Brain pericyte (primary cell): Measurements from ENCODE around the gene NEGR1.

Experiments
- DNase-seq: peaks from one replicate; pipeline ENCODE4 v3.0.0-alpha.2; 2012; ENCODE audit warnings: low read depth, low spot score

NEGR1 gene

DNA sequence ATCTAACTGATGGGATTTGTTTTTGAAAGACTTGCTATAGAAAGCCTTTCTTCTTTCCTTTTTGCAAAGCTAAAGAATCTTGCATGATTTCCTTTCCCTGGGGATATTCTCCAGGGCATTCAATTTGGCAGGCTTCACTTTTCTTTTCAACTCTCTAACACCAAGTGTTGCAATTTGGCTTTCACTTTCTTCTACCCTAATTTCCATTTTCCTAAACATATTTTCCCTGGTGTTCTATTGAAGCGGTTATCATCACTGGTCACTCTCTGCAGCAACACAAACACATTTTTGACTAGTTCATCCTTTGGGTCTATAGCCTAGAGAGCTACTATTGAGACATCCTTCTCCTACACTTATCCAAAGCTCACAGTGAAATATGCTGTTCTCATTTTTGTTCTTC lies 424.5 kb downstream of the NEGR1 start:
- no peak for DNase-seq

DNA sequence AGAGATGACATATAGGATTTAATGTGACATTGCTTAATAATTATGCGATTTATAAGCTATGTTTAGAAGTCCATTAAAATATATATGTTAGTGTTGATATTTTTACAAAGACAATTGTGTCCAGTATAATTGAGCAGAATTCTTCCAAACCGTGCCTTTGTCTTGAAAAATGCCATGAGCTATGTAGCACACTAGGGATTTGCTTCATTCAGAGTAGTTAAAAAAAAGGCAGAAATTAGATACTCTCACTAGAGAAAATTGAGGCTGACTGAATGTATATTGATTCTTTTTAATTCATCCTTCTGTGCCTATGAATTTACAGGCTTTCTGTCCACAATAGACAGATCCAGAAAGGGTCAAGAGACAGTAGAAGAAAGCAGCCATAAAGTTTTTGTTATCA lies 429.0 kb downstream of the NEGR1 start:
- no peak for DNase-seq

DNA sequence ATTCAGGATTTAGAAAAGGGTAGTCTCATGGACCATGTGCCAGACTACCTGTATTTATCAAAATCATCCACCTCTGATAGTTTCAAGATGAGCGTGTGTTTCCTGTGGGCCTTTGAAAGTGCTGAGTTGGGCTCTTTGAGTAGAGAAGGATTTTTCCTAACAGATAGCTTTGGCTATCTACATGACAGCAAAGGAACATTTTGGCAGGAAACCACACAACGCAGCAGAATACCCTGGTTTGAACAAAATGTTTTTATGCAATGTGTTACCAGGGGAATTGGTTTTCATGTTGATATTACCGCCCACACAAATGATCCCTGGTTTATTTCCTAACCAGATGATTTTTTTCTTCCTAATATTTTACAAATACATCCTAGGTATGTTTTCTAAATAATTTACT lies 431.4 kb downstream of the NEGR1 start:
- DNase-seq = no peak

DNA sequence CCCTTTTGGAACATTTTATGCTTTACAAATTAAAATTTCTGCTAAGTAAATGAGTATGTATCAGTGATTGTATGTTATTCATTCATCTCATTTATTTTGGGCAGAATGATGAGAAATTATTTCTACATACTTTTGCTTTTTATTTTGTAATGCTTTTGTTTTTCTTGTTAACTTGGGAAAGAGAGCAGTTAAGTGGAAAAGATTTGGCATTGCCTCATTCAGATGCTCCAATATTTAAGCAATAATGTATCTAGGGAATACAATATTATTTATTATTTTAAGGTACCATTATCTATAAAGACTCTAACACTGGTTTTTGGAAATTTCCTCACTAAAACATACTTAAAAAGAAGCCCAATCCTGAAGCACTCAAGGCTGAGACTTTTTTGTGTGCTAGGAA lies 431.8 kb downstream of the NEGR1 start:
- no peak for DNase-seq

DNA sequence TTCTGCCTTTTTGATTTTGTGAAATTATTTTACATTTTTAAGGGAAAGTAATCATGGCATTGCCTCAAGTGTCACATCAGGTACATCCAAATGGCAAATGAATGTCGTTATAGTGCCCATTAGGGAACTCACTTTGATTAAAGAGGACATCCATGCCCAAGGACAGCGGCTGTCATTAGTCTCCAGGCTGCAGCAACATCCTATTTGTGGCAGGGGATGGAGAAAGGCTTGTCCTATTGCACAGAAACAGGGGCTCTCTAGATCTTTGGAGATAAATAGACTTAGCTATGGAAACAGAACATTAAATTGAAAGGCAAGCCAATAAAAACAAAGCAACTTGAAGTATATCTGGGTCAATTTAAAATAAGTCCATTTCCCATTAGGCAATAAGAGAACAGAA lies 439.3 kb downstream of the NEGR1 start:
- DNase-seq = no peak

DNA sequence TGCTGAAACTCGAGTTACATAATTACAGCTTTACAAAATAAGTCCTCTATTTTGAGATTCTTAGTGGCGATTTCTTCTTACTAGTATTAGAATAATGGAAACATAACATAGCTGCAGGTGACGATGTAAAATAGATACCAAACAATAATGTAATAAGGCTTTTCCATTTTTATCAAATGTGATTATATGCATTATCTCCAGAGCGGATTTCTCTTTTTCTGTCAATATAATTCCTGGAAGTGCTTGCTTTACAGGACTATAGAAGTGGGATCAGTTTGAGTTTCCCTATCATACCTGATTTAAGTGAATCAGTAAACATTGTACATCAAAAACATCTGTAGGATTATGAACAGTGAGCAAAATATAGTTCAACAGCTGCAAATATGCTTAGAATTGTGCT lies 442.5 kb downstream of the NEGR1 start:
- no peak for DNase-seq

DNA sequence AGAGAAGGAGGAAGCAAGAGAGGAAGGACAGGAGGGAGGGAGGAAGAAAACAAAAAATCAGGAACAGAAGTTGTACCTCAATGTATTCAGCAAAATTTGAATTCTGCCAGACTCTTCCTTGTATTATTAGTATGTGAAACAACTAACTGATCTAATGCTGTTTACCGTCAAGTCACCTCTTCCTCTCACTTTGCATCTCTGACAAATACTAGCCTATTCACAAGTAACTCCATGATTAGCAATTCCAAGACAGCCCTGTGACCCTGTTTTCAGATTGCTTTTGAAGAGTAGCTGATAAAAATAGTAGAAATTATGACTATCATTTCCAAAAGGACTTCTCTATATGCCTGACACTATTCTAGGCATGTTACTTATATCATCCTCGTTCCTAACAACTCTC lies 445.4 kb downstream of the NEGR1 start:
- no peak for DNase-seq

DNA sequence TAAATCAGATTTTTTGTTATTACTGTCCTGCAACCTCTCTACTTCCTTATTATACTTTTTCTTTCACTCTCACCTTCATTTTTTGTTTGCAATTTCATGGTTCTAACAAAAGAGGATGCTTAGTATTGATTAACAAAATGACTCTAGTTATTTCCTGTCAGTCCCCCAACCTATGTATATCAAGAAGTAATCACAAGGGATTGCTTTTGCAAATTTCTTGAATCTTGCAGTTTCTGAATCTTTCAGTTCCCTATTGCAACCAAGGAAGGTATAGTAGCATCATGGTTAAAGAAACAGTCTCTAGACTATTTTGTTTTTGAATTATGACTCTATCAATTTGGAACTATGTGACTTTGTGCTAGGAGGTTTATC lies 446.9 kb downstream of the NEGR1 start:
- DNase-seq = no peak

DNA sequence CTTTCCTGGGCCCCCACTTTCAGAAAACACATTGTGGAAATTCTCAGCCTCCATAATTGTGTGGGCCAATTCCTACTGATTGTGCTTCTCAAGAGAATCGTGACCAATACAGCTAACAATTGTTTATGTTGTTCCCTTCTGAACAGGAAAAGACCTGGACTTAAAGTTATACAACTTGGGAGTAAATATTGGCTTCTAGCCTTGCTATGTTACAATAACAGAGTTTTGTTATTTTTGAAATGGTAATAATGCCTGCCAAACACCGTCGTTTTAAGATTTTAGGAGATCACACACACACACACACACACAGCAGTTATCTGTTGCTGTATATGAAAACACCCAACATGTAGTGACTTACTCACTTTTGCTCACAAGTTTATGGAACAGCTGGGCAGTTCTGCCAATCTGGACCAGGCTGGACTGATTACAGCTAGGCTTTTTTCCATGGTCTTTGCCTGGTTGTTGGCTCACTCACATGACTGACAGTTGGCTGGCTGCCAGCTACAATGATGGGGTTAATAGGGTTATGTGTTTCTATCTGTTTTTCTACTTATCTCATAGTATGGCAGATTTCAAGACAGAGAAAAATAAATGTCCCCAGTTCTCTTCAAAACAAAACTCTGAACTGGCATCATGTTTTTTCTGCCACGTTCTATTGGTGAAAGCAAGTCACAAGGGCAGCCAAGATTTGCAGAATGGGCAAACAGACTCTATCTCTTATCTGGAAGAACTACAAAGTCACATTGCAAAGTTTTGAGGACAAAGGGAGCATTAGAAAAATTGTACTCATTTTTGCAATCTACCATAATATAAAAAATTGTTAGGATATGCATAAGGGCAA lies 447.5 kb downstream of the NEGR1 start:
- DNase-seq = no peak

DNA sequence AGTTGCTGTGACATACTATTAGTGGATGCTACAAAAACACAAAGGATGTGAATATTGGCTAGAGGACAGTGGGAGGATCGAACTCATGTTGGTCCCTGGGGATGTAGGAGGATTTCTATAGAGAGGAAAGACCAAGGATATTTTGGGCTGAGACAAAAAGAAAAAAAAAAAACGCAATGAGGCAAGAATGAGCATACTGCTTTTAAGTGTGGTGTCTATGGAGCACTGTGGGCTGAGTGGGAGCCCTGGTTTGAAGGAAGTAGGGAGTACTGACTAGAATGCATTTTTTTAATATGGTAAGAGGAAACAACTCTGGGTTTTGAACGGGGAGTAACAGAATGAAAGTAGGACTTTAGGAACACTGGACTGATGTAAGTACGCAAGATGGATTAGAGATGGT lies 450.7 kb downstream of the NEGR1 start:
- DNase-seq = no peak

DNA sequence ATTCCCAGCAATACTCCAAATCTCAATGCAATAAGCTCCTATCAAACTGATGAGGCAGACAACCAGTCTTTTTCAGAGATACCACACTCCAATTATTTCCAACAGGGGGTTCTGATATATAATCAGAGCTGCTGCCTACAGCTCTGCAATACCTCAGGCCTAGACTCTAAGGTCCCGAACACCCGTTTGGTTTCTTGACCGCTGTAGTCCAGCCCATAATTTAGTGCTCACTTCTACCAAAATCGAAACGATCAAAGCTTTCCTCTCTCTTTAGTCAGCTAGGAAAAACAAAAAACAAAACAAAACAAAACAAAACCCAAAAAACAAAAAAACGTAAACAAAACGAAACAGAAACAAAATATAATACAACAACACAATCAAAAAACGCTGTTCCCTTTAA lies 453.0 kb downstream of the NEGR1 start:
- DNase-seq = no peak

DNA sequence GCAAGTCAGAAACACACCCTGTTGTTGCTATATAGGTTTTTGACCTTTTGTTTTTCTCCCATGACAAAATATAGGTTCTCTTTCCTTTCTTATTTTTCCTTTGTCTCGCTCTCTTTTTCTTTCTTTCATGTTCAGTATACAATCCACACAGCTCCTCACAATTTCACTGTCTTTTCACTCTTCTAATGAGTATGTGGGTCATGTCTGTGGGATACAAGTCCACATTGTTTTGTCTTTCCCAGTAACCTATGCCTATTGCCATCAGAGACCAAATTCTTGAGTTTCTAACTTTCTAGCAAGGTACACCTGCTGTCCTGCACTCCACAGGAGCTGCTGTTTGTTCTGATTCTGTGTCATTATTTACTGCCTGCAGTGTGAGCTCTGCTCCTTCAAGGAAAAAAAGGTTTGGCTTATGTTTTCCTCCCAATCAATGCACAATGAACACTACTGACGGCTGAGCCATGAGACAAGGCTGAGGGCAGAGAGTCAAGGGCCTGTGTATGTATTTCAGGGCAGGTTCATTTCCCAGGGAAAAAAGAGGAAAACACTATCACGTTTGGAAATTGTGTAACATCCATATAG lies 453.8 kb downstream of the NEGR1 start:
- DNase-seq = no peak

DNA sequence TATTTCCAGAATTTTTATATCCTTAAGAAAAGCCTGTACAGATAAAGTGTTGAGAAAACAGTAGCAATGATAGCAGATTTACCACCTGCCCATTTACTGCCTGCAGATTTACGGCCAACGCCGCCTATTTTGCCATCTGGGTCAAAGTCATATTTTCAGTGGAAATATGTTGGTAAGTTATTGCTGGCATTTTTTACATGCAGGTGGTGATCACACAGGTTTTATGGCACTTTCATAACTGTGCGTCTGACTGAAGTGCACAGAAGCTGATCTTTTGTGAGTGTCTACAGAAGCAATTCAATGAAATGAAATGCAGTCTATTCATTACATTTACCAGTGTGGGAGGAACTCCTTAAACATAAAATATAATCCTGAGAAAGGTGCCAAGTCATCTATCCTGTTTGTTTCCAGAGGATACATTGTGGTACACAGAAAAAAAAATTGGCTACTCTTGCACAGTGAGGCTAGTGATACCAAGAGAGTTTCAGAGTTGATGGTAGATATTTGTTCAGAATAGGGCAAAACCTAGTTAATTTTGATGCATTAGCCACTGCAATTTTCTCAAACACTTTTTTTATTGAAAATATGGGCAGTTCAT lies 458.5 kb downstream of the NEGR1 start:
- DNase-seq = no peak

DNA sequence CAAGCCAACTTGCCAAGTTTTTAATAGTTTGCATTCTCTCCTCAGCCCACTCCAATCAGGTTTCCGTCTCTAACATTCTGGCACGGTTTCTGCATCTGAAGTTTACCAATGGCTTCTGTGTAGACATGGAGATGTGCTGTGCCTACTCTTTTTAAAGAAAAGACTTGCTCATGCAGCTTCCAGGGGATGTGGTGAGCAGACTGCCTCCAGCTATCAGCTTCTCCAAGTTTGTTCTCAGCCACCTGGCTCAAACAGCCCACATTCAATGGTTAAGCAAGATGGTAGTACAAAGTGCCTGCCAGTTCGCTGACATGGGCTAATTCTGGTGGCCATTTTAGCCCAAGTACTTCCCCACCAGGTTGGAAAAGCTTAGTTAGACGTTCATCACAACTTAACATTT lies 465.3 kb downstream of the NEGR1 start:
- no peak for DNase-seq

DNA sequence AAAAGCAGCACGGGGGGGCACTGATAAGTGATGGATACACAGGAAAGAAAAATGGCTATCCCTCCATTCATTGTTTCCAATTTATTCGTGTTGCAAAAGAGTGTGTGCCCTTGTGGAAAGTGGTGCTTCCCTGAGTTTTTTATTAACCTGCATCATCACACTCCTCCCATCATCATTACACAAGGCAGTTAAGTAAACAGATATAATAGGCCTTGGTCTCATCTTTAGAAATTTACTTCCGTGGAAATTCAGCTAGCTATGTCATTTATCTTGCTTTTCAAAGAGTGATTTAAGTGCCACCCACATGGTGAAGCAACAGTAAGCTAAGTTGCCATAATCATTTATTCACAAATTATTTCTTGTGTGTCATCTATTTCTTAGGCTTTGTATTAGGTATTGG lies 473.3 kb downstream of the NEGR1 start:
- DNase-seq = no peak

DNA sequence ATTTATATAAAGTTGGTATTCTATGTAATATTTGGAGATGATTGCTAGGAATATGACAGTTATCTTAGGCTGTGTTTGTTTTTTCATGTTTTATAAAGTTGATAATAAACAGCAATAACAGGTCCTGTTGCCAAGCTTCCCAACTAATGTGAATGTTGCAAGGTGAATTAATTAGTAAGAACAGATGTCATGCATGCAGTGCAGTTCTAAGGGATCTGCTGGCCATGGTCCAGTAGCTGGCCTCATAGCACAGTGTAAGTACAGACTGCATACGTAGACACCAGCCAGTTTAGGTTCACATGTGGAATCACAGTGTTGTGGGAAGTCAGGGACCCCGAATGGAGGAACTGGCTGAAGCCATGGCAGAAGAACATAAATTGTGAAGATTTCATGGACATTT lies 478.2 kb downstream of the NEGR1 start:
- DNase-seq = no peak

DNA sequence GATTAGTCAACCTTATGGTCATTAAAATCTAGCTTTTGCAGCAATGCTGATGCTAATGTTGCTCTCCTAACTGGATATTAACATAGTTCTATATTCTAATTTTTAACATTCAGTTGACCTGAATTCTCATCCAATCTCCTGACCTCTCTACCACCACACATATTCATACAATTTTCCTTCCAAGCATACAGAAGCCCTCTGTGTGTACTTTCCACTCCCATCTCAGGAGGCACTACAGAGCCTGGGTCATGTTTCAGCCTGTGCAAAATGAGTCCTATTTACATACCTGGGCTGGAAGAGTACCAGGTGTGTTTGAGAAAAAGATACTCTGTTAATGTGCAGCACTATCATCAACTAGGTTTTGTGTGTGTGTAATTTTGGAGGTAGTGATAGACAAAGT lies 486.3 kb downstream of the NEGR1 start:
- no peak for DNase-seq

DNA sequence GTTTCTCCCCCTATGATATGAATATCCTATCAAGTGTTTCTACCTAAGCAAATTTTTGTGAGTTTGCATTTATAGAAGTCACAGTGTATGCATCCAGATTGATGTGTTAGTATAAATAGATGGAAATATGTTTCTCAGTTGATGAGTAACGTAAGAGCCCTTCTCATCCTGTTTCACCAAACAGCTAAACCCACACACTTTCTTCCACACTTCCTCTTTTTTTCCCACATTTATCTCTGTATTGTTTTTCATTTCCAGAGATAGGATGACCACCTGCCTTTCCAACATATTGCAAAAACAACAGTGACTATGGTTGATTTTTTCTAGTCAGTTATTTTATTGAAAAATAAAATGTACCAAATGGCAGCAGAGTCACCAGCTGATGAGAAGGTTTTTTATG lies 490.1 kb downstream of the NEGR1 start:
- no peak for DNase-seq

DNA sequence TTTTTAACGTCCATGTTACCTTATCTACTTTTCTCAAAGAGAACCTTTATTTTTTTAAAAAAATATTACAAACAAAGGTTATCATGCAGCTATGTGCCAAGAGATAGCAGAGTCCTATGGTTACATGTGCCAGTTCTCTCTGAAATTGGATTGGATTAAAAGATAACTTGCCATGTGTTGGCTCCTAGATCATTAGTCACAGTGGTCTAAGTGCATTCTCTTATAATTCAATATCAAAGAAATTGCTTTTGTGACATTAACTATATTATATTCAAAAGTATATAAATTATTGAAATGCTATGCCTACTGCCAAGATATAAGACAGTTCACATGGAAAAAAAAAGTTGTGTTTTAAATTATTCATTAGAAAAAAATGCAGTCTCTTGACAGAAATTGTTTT lies 494.2 kb downstream of the NEGR1 start:
- no peak for DNase-seq

DNA sequence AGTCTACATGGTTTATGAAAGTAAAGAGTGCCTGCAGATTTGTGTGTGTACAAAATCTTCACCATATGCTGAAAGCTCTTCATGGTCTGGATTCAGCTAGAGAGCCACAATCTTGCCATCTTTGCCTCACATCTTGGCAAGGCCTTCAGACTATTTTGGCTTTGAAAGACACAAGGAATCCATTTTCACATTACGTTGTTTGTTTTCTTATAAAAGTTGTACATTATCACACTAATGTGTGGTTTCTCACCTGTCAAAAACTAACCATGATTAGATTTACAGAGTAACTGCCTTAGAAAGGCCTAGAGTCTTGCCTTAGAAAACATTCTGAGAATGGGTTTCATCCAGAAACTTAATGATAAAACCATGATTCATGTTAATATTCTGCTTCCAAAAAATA lies 494.6 kb downstream of the NEGR1 start:
- no peak for DNase-seq

DNA sequence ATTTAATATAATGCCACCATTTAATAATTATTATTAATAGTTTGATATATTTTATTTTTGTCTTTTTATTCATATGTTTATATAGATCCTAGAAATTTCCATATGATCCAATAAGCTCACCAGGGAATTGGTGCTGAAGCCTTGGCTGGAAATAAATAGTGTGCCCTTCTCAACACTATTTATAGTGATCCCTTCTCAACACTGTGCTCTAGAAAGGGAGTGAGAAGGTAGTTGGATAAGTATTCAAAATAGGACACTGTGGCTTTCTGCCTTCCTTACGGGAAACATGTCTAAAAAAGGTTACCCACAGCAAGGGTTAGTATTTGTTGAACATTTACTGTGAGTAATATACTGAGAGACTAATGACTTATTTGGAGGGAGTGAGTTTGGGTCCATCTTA lies 496.1 kb downstream of the NEGR1 start:
- DNase-seq = no peak

DNA sequence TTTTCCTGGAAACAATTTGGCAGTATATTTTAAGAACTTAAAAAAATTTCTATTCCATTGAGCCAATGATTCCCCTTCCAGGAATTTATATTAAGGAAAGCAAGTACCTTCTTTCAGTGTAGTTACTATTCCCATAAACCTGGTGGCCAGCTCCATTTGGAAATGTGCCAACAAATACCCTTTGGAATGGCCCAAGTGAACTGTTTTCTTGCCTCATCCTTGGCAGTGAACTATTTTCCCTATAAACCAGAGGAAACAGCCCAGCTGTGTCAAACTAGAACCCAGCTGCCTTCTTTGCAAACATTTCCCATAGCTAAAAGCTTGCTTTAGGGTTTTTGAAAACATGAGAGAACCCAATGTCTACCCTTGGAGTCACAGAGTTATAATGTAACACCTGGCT lies 496.9 kb downstream of the NEGR1 start:
- no peak for DNase-seq

DNA sequence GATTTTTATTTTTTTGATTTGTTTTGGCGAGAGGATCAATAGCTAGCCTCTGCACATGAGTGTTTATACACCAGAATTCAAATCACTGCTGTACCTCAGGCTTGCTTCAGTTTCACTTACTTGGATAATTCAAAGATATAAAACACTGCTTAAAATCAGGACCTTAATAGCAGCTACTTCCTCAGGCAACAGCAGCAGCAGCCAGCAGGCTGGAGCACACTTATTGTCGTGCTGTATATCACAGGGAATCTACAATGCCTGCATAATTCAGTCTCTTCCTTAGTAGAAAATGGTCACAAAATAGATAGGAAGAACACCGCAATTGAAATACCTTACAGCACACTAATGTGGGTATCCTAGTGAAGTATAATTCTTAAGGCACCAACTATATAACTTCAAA lies 497.3 kb downstream of the NEGR1 start:
- DNase-seq = no peak
